Smooth muscle cell of the brain vasculature (primary cell): ENCODE measurements around the gene NDUFS2.
"Not testable (repeated sequence)": the region's sequence is repeated elsewhere in the genome, so short reads cannot be mapped to it uniquely, and the experiment has no call there.

ENCODE experiments used
- DNase-seq: peaks from one replicate; pipeline ENCODE4 v3.0.0-alpha.2; 2012; ENCODE audit warnings: low read depth, low spot score

Gene NDUFS2

DNA sequence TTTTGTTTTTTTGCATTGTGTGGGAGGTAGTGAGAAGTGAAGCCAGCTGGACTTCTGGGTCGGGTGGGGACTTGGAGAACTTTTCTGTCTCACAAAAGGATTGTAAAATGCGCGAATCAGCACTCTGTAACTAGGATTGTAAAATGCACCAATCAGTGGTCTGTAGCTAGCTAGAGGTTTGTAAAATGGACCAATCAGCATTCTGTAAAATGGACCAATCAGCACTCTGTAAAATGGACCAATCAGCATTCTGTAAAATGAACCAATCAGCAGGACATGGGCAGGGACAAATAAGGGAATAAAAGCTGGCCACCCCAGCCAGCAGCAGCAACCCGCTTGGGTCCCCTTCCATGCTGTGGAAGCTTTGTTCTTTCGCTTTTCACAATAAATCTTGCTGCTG is 47.9 kb downstream of the NDUFS2 start:
- DNase-seq, result not testable (repeated sequence)

DNA sequence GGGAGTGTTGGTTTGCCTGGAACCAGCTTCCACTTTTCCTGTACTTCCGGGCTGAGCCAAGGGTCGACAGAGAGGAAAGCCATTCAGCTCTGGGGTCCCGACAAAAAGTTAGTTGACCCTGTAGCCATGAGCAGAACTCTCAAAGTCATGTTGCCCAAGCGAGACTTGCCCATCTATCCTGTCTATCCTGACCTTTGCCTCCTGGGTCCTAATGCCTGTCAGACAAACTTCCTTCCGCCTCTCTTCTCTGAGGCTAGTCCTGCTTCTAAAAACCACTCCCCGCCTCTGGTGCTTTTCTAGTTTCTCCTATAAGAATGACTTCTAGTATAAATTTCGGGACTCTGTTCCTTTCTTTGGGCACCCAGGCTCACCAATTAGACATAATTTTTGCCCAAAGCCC is 48.7 kb downstream of the NDUFS2 start:
- DNase-seq, result no peak

GRCh38 chr1:161251579-161251978 is 49.4 kb downstream of the NDUFS2 start:
- no peak for DNase-seq

DNA sequence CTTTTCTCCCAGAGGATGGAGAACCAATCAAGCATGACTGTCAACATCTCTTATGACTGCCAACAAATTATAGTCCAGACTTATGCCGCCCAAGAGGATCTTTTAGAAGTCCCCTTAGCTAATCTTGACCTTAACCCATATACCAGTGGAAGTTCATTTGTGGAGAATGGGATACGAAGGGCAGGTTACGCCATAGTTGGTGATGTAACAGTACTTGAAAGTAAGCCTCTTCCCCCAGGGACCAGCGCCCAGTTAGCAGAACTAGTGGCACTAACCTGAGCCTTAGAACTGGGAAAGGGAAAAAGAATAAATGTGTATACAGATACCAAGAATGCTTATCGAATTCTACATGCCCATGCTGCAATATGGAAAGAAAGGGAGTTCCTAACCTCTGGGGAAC is 53.1 kb downstream of the NDUFS2 start:
- DNase-seq, result not testable (repeated sequence)

- DNase-seq, result not testable (repeated sequence)
These were observed 53.9 kb downstream of the NDUFS2 start for GRCh38 chr1:161255955-161256520.

GRCh38 chr1:161257109-161257508 is 54.9 kb downstream of the NDUFS2 start:
- not testable (repeated sequence) for DNase-seq

DNA sequence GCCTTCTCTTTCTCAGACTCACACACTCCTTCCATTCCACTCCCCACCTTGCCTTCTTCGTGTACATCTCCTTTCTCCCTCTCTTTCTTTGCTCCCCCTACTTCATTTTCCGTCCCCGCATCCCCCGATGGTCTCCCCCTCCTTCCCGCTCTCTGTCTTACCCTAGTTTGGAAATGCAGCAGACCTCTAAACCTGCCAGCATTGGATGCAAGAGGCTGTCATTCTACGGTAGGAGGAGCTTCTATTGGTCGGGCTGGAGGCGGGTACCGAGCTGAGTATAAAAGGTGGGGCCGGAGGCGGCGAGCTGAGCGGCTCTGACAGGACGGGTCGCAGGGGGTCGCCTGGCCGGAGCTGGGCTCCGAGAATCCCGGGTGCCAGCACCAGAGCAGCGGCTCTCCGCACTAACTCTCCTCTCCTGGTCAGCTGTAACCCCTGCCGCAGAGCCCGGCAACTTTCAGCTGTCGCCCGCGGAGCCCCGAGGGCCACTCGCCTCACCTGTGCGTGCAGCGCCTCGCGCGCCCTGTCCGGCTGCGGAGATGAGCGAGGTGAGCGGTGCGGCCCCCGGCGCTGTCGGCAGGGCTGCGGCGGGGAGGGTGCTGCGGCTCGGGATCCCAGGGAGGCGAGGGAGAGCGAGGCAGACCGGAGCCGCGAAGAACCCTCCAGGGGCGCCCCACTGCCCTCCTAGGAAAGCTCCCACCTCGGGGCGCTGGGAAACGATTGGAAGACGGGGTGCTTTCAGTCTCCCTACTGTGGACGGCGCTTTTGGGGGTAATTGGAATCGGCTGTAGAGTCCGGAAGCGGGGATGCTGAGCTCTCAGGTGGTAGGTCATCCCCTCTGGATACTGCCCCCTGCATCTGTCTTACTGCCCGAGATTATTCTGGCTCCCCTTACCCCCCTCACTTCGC is 56.5 kb downstream of the NDUFS2 start, which contains the start of gene PCP4L1:
TSS of gene PCP4L1 (plus strand) at position 307 of the 906 bp plus-strand sequence. CDS start at position 537, 230 bp downstream.
- peak; percentile 13 for DNase-seq

GRCh38 chr1:161259345-161259702 is 57.2 kb downstream of the NDUFS2 start:
- no peak for DNase-seq

DNA sequence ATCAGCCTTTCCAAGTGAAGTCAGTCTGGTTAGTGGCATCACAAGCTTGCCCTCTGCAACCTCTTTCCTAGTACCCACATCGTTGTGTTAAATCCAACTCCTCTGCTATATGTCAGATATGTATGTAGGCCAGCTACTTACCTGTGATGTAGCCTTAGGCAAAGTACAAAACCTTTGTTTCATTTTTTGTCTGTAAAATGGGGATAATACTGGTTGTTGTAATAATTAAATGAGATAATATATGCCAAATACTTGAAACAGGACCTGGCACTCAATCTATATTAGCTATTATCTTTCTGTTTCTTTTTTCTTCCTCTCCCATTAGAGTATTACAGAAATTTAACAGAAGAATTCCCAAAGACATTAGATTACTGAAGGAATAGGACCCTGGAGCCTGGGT is 57.6 kb downstream of the NDUFS2 start:
- DNase-seq, result no peak

GRCh38 chr1:161260376-161261260 is 58.5 kb downstream of the NDUFS2 start:
- DNase-seq, result no peak

- no peak for DNase-seq
These were observed 59.4 kb downstream of the NDUFS2 start for GRCh38 chr1:161261261-161262235.
